GM21367 (cell line): ENCODE data around the gene CLPTM1.
"Not testable (repeated sequence)": the region's sequence is repeated elsewhere in the genome, so short reads cannot be mapped to it uniquely, and the experiment has no call there.

Experiments
- ATAC-seq: cut with Tn5 transposase; IDR thresholded peaks from one replicate; pipeline ENCODE4 v1.9.1; 2021; ENCODE audit not compliant: unreplicated experiment

The CLPTM1 gene

GRCh38 chr19:44973982-44974735 lies 19.0 kb downstream of the CLPTM1 start:
- ATAC-seq: no peak

GRCh38 chr19:44974857-44975256 lies 19.7 kb downstream of the CLPTM1 start:
- no peak for ATAC-seq

- no peak for ATAC-seq
Measured at GRCh38 chr19:44975444-44975843, 20.3 kb downstream of the CLPTM1 start.

DNA sequence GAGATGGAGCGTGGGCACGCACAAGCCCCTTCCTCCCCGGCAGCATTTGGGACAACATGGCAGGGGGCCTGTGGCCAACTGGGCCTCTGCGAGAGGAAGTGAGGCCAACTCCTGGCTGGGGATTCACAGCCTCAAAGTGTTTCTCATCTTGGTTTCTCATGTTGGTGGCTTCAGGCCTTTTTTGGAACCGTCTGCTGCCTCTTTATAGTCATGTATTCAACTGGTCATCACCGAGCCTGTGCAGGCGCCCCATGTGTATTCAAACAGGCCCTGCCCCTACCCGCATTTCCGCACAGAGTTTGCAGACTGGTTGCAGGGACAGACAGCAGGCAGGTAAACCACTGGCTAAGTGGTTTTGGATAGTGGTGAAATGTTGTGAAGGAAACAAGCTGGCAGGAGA lies 28.8 kb downstream of the CLPTM1 start:
- ATAC-seq: no peak

GRCh38 chr19:44985445-44985844 lies 30.3 kb downstream of the CLPTM1 start:
- ATAC-seq: no peak

GRCh38 chr19:44986389-44986788 lies 31.2 kb downstream of the CLPTM1 start:
- no peak for ATAC-seq

DNA sequence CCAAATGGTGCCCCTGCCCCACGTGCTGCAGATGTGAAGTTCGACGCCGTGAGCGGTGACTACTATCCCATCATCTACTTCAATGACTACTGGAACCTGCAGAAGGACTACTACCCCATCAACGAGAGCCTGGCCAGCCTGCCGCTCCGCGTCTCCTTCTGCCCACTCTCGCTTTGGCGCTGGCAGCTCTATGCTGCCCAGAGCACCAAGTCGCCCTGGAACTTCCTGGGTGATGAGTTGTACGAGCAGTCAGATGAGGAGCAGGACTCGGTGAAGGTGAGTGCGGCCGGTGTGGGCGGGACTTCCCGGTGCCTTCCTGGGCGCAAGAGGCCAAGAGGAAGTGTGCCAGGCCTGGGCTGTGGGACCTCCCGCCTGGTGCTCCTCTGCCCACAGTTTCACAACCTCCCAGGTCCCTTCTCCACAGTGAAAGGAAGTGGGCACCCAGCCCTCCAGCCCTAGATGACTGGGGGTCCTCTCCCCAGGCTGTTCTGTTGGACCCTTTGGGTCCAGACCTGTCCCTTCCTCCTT lies 32.0 kb downstream of the CLPTM1 start:
- ATAC-seq: no peak

- ATAC-seq: no peak
Measured at GRCh38 chr19:44988273-44988672, 33.1 kb downstream of the CLPTM1 start.

GRCh38 chr19:44988896-44989556 lies 33.8 kb downstream of the CLPTM1 start:
- no peak for ATAC-seq

- ATAC-seq: no peak
Measured at GRCh38 chr19:44990459-44990858, 35.3 kb downstream of the CLPTM1 start.

GRCh38 chr19:44990966-44991365 lies 35.8 kb downstream of the CLPTM1 start:
- no peak for ATAC-seq

- ATAC-seq: no peak
Measured at GRCh38 chr19:44992336-44993163, 37.4 kb downstream of the CLPTM1 start.

DNA sequence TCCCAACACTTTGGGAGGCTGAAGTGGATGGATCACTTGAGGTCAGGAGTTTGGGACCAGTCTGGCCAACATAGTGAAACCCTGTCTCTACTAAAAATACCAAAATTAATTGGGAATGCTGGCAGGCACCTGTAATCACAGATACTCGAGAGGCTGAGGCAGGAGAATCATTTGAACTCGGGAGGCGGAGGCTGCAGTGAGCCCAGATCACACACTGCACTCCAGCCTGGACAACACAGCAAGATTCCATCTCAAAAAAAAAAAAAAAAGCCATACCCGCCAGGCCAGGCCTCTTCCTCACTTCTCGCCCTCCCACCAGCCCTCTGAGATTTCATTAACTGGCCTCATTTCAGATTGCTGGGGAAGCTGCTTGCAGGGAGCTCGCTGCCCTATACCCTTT lies 38.3 kb downstream of the CLPTM1 start:
- ATAC-seq: no peak

DNA sequence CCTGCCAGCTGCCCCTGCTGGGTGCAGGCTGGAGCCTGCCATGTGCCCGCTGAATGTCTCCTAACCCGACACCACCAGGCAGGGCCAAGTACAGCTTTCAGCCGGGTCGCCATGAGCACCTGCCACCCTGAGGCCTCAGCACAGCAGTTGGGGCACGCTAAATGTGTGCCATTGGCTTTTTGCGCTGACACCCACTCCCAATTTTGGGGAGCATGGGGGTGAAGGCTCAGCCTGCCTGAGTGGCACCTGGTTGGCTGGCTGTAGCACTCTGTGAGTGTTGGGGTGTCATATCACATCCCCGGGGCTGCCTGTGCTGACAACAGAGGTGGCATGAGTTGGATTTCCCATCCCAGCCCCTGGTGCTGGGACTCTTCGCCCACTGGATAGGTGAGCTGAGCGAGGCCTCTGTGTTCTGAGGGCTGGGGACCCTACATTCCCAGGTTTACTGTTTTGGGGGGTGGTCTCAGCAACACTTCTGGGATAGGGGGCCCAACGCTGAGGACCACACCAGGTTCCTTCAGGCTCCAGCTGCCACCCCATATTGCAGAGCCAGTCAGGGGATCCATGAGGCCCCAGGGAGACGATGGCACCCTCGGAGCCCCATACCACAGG lies 38.9 kb downstream of the CLPTM1 start:
- ATAC-seq: no peak

DNA sequence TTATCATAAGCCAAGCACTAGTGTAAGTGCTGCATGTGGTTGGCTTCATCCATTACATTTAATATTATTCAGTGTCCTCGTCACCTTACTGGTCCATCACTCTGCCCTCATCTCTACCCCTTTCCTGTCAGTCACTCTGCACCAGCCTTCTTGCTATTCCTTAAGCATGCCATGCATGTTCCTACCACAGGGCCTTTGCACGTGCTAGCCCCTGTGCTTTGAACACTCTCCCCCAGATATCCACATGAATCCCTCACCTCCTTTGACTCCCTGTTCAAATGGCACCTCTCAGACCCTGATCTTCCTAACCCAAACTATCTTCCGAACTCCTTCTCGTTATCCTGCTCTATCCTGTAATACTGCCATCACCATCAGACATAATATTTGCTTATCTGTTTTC lies 42.8 kb downstream of the CLPTM1 start:
- no peak for ATAC-seq

- ATAC-seq: not testable (repeated sequence)
Measured at GRCh38 chr19:44999131-44999925, 44.1 kb downstream of the CLPTM1 start.

DNA sequence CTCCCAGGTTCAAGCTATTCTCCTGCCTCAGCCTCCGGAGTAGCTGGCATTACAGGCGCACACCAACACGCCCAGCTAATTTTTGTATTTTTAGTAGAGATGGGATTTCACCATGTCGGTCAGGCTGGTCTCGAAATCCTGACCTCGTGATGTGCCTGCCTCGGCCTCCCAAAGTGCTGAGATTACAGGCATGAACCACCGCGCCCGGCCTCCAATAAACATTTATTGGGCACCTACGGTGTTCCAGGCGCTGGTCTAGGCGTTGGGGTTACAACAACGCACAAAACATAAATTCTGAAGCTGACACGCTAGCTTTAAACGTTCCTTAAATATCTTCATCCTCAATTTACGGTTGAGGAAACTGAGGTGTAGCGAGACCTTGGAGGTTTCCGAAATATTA lies 45.5 kb downstream of the CLPTM1 start:
- ATAC-seq: not testable (repeated sequence)

DNA sequence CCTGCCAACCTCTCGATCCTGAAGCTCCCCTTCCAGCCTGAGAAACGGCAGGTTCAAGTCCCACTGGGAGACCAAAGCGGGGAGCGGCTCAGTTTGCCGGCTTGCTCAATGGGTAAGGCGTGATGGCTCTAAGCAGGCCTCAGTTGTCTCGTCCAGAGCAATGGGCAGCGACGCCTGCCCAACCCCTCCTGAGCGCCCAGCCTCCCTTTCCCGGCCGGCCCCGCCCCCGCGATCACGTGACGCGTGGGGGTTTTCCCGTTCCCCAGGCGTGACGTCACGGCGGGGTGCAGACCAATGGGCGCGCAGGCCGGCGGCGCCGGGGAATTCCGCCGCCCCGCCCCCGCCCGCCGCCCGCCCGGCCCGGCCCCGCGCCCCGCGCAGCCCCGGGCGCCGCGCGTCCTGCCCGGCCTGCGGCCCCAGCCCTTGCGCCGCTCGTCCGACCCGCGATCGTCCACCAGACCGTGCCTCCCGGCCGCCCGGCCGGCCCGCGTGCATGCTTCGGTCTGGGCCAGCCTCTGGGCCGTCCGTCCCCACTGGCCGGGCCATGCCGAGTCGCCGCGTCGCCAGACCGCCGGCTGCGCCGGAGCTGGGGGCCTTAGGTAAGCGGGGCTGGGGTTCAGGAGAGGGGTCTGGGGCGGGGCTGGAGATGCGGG lies 46.0 kb downstream of the CLPTM1 start, which contains the start of gene RELB:
Gene RELB, plus strand, starts transcription at position 378 of the 653 bp plus-strand sequence. Its CDS starts 116 bp downstream, at position 494.
- ATAC-seq: peak; percentile 36

- no peak for ATAC-seq
Measured at GRCh38 chr19:45003485-45003884, 48.3 kb downstream of the CLPTM1 start.

DNA sequence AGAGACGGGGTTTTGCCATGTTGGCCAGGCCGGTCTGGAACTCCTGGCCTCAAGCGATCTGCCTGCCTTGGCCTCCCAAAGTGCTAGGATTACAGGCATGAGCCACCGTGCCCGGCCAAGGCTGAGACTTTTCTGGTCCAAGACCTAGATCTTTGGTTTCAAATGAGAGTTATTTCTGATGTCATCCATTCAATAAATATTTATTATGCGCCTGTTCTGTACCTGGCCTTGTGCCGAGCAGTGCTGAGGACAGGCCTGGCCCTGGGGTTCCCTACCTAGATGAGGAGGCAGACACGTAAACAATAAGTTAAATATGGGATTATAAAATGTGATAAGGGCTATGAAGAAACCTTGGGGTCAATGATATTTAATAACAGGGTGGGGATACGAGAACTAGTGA lies 50.6 kb downstream of the CLPTM1 start:
- no peak for ATAC-seq
